HepG2 (cell line): ENCODE measurements around the gene EPB41L5. TPM values are rescaled to one million over a fixed set of nuclear protein-coding genes. Genes with fewer than 3 reads are reported as not detected.

Source experiments
- CHD4 ChIP-seq: fragments of 200-600 bp; sonication (generic); IDR thresholded peaks from 2 replicates; pipeline ENCODE4 v1.7.0; 2017; ENCODE audit warnings: mild to moderate bottlenecking, low read length, borderline replicate concordance
- GABPB1 ChIP-seq: IDR thresholded peaks from 2 replicates; pipeline ENCODE4 v1.6.1; 2016; ENCODE audit warnings: mild to moderate bottlenecking, missing genetic modification reagents, moderate library complexity, missing compliant biosample characterization
- GLI4 ChIP-seq: sonication (generic); formaldehyde crosslinking; IDR thresholded peaks from 2 replicates; pipeline ENCODE4 v1.5.1; 2020; ENCODE audit warnings: missing genetic modification reagents, mild to moderate bottlenecking, moderate library complexity, borderline replicate concordance
- GRHL1 ChIP-seq: sonication (generic); formaldehyde crosslinking; conservative IDR thresholded peaks from 2 replicates; pipeline ENCODE4 v1.8.0; 2022; ENCODE audit warnings: missing genetic modification reagents
- KMT2B ChIP-seq: IDR thresholded peaks from 2 replicates; pipeline ENCODE4 v1.6.1; 2016; ENCODE audit warnings: missing genetic modification reagents, missing compliant biosample characterization
- MAZ ChIP-seq, 2 experiments: sonication (generic) in 1 of 2; formaldehyde crosslinking in 1 of 2; IDR thresholded peaks; 2 replicates each; pipeline versions ENCODE4 v1.5.0 to v1.6.1; 2012 to 2020; ENCODE audit warnings: low read depth in 2 of 2, mild to moderate bottlenecking in 2 of 2, borderline replicate concordance in 1 of 2, improper control_type of control experiment in 1 of 2, low read length in 1 of 2, missing genetic modification reagents in 1 of 2, moderate library complexity in 1 of 2
- PHF20 ChIP-seq: sonication (generic); formaldehyde crosslinking; IDR thresholded peaks from 2 replicates; pipeline ENCODE4 v1.5.0; 2020; ENCODE audit warnings: mild to moderate bottlenecking, missing genetic modification reagents
- POLR2AphosphoS2 ChIP-seq: IDR thresholded peaks from 2 replicates; pipeline ENCODE4 v1.6.1; 2011; ENCODE audit warnings: low read depth, low read length, improper control_type of control experiment
- PRDM10 ChIP-seq: sonication (generic); formaldehyde crosslinking; IDR thresholded peaks from 2 replicates; pipeline ENCODE4 v1.4.0; 2020; ENCODE audit warnings: low read depth, missing genetic modification reagents
- ZNF251 ChIP-seq: sonication (generic); formaldehyde crosslinking; IDR thresholded peaks from 2 replicates; pipeline ENCODE4 v1.9.0; 2021; ENCODE audit warnings: mild to moderate bottlenecking, missing genetic modification reagents
- ZNF720 ChIP-seq: sonication (generic); formaldehyde crosslinking; IDR thresholded peaks from 2 replicates; pipeline ENCODE4 v1.4.0; 2020; ENCODE audit warnings: missing genetic modification reagents
- ZSCAN31 ChIP-seq: sonication (generic); formaldehyde crosslinking; IDR thresholded peaks from 2 replicates; pipeline ENCODE4 v1.5.0; 2020; ENCODE audit warnings: low read depth, mild to moderate bottlenecking, missing genetic modification reagents
- polyA plus RNA-seq, 8 experiments: library from polyadenylated mRNA; depleted of rRNA in 3 of 8; stranded (reverse) in 7 of 8; unstranded in 1 of 8; fragments of >200 nt; fragmentation: Illumina TruSeq in 4 of 8; extraction: Trizol in 4 of 8; gene quantifications; 2 replicates each; pipeline versions ENCODE4 v1.2.1 to v1.2.3, GENCODE V29; 2011 to 2016; ENCODE audit warnings: low read depth in 4 of 8, missing spikeins in 1 of 8, mixed read lengths in 1 of 8; ENCODE audit not compliant: insufficient read depth in 1 of 8
- total RNA-seq, 5 experiments: library from RNA; depleted of rRNA; stranded (reverse); fragments of >200 nt; fragmentation: Illumina TruSeq; extraction: Trizol; gene quantifications; 2 replicates each; pipeline ENCODE4 v1.2.3, GENCODE V29; 2016; ENCODE audit warnings: low read depth in 1 of 5
- TF ChIP-seq, protein P1 (sequence below), 2 experiments: sonication (generic) in 1 of 2; formaldehyde crosslinking in 1 of 2; IDR thresholded peaks; 2 replicates each; pipeline versions ENCODE4 v1.5.1 to v1.6.1; 2011 to 2020; ENCODE audit warnings: borderline replicate concordance in 1 of 2, low read depth in 1 of 2, low read length in 1 of 2, mild to moderate bottlenecking in 1 of 2, missing genetic modification reagents in 1 of 2, moderate library complexity in 1 of 2
- TF ChIP-seq, protein P2 (sequence below): sonication (generic); formaldehyde crosslinking; IDR thresholded peaks from 2 replicates; pipeline ENCODE4 v1.5.0; 2020; ENCODE audit warnings: missing genetic modification reagents
- TF ChIP-seq, protein P3 (sequence below): sonication (generic); formaldehyde crosslinking; IDR thresholded peaks from 2 replicates; pipeline ENCODE4 v1.8.1; 2023; ENCODE audit warnings: mild to moderate bottlenecking, missing genetic modification reagents

The EPB41L5 gene
- total and polyA plus RNA-seq, 2 of the 13 experiments (the other 11 are each of a cell fraction or from before 2014, with no cell fraction given), result 40.5 to 47.5 TPM

DNA sequence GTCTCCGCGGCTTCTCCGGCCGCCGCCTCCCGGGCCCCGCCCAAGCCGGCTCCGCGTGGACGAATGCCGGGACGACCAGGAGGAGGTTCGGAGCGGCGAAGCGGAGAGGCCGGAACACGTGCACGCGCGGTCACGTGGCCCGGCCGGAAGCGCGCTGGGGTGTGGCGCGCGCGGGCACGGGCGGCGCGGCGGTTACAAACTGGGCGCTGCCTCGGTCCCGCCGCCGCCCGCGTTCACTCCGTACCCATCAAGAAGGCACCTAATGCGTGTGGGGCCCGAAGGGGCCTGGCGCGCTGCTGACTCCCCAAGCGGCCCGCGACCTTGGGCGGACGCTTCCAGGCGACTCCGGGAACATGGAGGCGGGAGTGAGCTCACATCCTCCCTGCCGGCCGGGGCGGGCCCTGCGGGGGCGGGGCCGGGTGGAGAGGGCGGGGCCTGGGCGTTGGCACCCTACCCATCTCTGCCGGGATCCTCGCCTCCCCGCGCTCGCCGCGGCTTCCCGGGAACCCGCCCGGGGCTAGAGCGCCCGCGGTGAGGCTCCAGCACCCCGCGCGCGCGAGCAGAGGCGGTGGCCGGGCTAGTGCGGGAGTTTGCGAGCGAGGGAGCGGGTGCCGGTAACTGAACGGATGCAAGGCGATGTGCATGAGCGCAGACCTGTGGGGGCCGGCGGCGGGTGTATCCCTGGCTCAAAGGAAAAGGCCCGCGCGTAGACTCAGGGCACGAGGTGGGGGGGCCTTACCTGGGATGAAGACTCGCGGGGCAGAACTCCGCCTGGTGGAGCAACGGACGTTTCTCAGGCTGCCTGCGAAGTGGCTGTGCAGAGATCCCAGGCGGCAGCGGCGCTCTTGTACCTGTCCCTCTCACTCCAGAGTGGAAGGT lies 210.4 kb downstream of the EPB41L5 start, which contains the start of gene TMEM185B (continued):
- TF ChIP-seq, protein P1, sequence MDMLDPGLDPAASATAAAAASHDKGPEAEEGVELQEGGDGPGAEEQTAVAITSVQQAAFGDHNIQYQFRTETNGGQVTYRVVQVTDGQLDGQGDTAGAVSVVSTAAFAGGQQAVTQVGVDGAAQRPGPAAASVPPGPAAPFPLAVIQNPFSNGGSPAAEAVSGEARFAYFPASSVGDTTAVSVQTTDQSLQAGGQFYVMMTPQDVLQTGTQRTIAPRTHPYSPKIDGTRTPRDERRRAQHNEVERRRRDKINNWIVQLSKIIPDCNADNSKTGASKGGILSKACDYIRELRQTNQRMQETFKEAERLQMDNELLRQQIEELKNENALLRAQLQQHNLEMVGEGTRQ (IDR thresholded peaks at IDR 0.05; ENCODE audit: low read depth, low read length), result peak; percentile 54; the same call in 1 of the 2 replicates
- TF ChIP-seq, protein P1 (CRISPR knock-in tag; IDR thresholded peaks at IDR 0.05; ENCODE audit: borderline replicate concordance), result no peak
- TF ChIP-seq, protein P2, sequence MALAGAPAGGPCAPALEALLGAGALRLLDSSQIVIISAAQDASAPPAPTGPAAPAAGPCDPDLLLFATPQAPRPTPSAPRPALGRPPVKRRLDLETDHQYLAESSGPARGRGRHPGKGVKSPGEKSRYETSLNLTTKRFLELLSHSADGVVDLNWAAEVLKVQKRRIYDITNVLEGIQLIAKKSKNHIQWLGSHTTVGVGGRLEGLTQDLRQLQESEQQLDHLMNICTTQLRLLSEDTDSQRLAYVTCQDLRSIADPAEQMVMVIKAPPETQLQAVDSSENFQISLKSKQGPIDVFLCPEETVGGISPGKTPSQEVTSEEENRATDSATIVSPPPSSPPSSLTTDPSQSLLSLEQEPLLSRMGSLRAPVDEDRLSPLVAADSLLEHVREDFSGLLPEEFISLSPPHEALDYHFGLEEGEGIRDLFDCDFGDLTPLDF (CRISPR knock-in tag), result no peak
- TF ChIP-seq, protein P3, sequence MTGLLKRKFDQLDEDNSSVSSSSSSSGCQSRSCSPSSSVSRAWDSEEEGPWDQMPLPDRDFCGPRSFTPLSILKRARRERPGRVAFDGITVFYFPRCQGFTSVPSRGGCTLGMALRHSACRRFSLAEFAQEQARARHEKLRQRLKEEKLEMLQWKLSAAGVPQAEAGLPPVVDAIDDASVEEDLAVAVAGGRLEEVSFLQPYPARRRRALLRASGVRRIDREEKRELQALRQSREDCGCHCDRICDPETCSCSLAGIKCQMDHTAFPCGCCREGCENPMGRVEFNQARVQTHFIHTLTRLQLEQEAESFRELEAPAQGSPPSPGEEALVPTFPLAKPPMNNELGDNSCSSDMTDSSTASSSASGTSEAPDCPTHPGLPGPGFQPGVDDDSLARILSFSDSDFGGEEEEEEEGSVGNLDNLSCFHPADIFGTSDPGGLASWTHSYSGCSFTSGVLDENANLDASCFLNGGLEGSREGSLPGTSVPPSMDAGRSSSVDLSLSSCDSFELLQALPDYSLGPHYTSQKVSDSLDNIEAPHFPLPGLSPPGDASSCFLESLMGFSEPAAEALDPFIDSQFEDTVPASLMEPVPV (CRISPR knock-in tag), result 0 out of 2 replicates have a peak, but pooled peaks have one; percentile 6
- TF ChIP-seq POLR2AphosphoS2 (no peak), PRDM10 (CRISPR knock-in tag) (0 out of 2 replicates have a peak, but pooled peaks have one; percentile 33), ZNF251 (CRISPR knock-in tag) (no peak), KMT2B (CRISPR knock-in tag) (0 out of 2 replicates have a peak, but pooled peaks have one; percentile 16), GLI4 (CRISPR knock-in tag) (0 out of 2 replicates have a peak, but pooled peaks have one; percentile 11), PHF20 (peak; percentile 50; the same call in 1 of the 2 replicates), CHD4 (no peak), ZSCAN31 (CRISPR knock-in tag) (peak; percentile 81; the same call in 1 of the 2 replicates), GABPB1 (CRISPR knock-in tag) (peak; percentile 87), GRHL1 (no peak), ZNF720 (no peak), MAZ (IDR thresholded peaks at IDR 0.05; ENCODE audit: borderline replicate concordance, low read depth, low read length) (0 out of 2 replicates have a peak, but pooled peaks have one; percentile 20), MAZ (CRISPR knock-in tag; IDR thresholded peaks at IDR 0.05; ENCODE audit: low read depth) (peak; percentile 72; the same call in 1 of the 2 replicates)
